ENCODE results near the gene TDRD3.

TDRD3 gene

GRCh38 chr13:60448907-60449510 is 52.0 kb downstream of the TDRD3 start:
- no peak for DNase-seq (ENCODE audit: low read depth in 4 of 4, low spot score in 1 of 4)

- no peak for DNase-seq (ENCODE audit: low read depth in 4 of 4, low spot score in 1 of 4)
Measured at GRCh38 chr13:60453490-60453889, 56.5 kb downstream of the TDRD3 start.

GRCh38 chr13:60454425-60454824 is 57.4 kb downstream of the TDRD3 start:
- no peak for DNase-seq (ENCODE audit: low read depth in 4 of 4, low spot score in 1 of 4)

GRCh38 chr13:60463787-60464186 is 66.8 kb downstream of the TDRD3 start:
- DNase-seq (ENCODE audit: low read depth in 4 of 4, low spot score in 1 of 4) = no peak

GRCh38 chr13:60467098-60467497 is 70.1 kb downstream of the TDRD3 start:
- DNase-seq (ENCODE audit: low read depth in 4 of 4, low spot score in 1 of 4) = no peak

- no peak for DNase-seq (ENCODE audit: low read depth in 4 of 4, low spot score in 1 of 4)
Measured at GRCh38 chr13:60479273-60479672, 82.3 kb downstream of the TDRD3 start.

- DNase-seq (ENCODE audit: low read depth in 4 of 4, low spot score in 1 of 4) = no peak
Measured at GRCh38 chr13:60482012-60482411, 85.0 kb downstream of the TDRD3 start.

- DNase-seq (ENCODE audit: low read depth in 4 of 4, low spot score in 1 of 4) = no peak
Measured at GRCh38 chr13:60484865-60485264, 87.8 kb downstream of the TDRD3 start.

- no peak for DNase-seq (ENCODE audit: low read depth in 4 of 4, low spot score in 1 of 4)
Measured at GRCh38 chr13:60491531-60491930, 94.5 kb downstream of the TDRD3 start.

- DNase-seq (ENCODE audit: low read depth in 4 of 4, low spot score in 1 of 4) = no peak
Measured at GRCh38 chr13:60492187-60492586, 95.2 kb downstream of the TDRD3 start.

- no peak for DNase-seq (ENCODE audit: low read depth in 4 of 4, low spot score in 1 of 4)
Measured at GRCh38 chr13:60494296-60494695, 97.3 kb downstream of the TDRD3 start.

GRCh38 chr13:60501236-60501635 is 104.2 kb downstream of the TDRD3 start:
- DNase-seq (ENCODE audit: low read depth in 4 of 4, low spot score in 1 of 4) = no peak

GRCh38 chr13:60509601-60510386 is 112.8 kb downstream of the TDRD3 start:
- no peak for DNase-seq (ENCODE audit: low read depth in 4 of 4, low spot score in 1 of 4)

GRCh38 chr13:60511637-60512036 is 114.6 kb downstream of the TDRD3 start:
- no peak for DNase-seq (ENCODE audit: low read depth in 4 of 4, low spot score in 1 of 4)

- no peak for DNase-seq (ENCODE audit: low read depth in 4 of 4, low spot score in 1 of 4)
Measured at GRCh38 chr13:60514891-60515290, 117.9 kb downstream of the TDRD3 start.

GRCh38 chr13:60519496-60519895 is 122.5 kb downstream of the TDRD3 start:
- no peak for DNase-seq (ENCODE audit: low read depth in 4 of 4, low spot score in 1 of 4)

- DNase-seq (ENCODE audit: low read depth in 4 of 4, low spot score in 1 of 4) = no peak
Measured at GRCh38 chr13:60520902-60521569, 124.0 kb downstream of the TDRD3 start.

GRCh38 chr13:60538566-60538965 is 141.5 kb downstream of the TDRD3 start:
- no peak for DNase-seq (ENCODE audit: low read depth in 4 of 4, low spot score in 1 of 4)

GRCh38 chr13:60540276-60540675 is 143.3 kb downstream of the TDRD3 start:
- no peak for DNase-seq (ENCODE audit: low read depth in 4 of 4, low spot score in 1 of 4)

- no peak for DNase-seq (ENCODE audit: low read depth in 4 of 4, low spot score in 1 of 4)
Measured at GRCh38 chr13:60562096-60562780, 165.2 kb downstream of the TDRD3 start.

- DNase-seq (ENCODE audit: low read depth in 4 of 4, low spot score in 1 of 4) = no peak
Measured at GRCh38 chr13:60571571-60571970, 174.6 kb downstream of the TDRD3 start.
